Dendritic cell treated with granulocyte-macrophage colony-stimulating factor and Interleukin-4, amounts not matched to agents 40 ng/mL and 50 ng/mL, for 4 days (primary cell): ENCODE data around the gene FBXW4.

ENCODE experiments used
- H3K27ac Mint-ChIP-seq: one replicate; pipeline ENCODE4 v1.8.0; 2022; ENCODE audit warnings: mild to moderate bottlenecking, mixed read lengths
- H3K27me3 Mint-ChIP-seq: one replicate; pipeline ENCODE4 v1.8.0; 2022; ENCODE audit warnings: mild to moderate bottlenecking, mixed read lengths
- H3K36me3 Mint-ChIP-seq: one replicate; pipeline ENCODE4 v1.8.0; 2022; ENCODE audit warnings: low read depth, mixed read lengths
- H3K4me1 Mint-ChIP-seq: one replicate; pipeline ENCODE4 v1.8.0; 2022; ENCODE audit warnings: low read depth, mixed read lengths
- H3K4me3 Mint-ChIP-seq: one replicate; pipeline ENCODE4 v1.8.0; 2022; ENCODE audit warnings: mild to moderate bottlenecking, moderate library complexity, mixed read lengths
- H3K9me3 Mint-ChIP-seq: one replicate; pipeline ENCODE4 v1.8.0; 2022; ENCODE audit warnings: mixed read lengths
- intact Hi-C: fragments of 100-400 bp; cut with micrococcal nuclease; formaldehyde crosslinking; loops from one replicate; pipeline ENCODE4 v1.15.0; 2022

The FBXW4 gene

GRCh38 chr10:101563497-101564040, 131.4 kb downstream of the FBXW4 start:
- Mint-ChIP-seq H3K27me3 (peaks cover 65% of the 10 kb centered on the region), H3K36me3 (no peaks in the 10 kb centered on the region)
- intact Hi-C loops = no loop called here

GRCh38 chr10:101563007-101563406, 132.0 kb downstream of the FBXW4 start:
- Mint-ChIP-seq H3K4me3 (no peak overlapping the region), H3K27ac (no peak overlapping the region), H3K4me1 (peaks cover 13% of the 10 kb centered on the region), H3K36me3 (no peaks in the 10 kb centered on the region), H3K9me3 (no peaks in the 10 kb centered on the region), H3K27me3 (peaks cover 62% of the 10 kb centered on the region)
- intact Hi-C loops = no loop called here

More at GRCh38 chr10:101563497-101564040, 131.4 kb downstream of the FBXW4 start:
- Mint-ChIP-seq H3K4me1 (peaks cover 8% of the 10 kb centered on the region), H3K27ac (no peak overlapping the region), H3K4me3 (no peak overlapping the region), H3K9me3 (no peaks in the 10 kb centered on the region)

GRCh38 chr10:101562231-101562630, 132.7 kb downstream of the FBXW4 start:
- Mint-ChIP-seq H3K27me3 (peaks cover 55% of the 10 kb centered on the region), H3K27ac (no peak overlapping the region), H3K4me1 (peaks cover 17% of the 10 kb centered on the region), H3K4me3 (no peak overlapping the region), H3K36me3 (no peaks in the 10 kb centered on the region), H3K9me3 (no peaks in the 10 kb centered on the region)
- intact Hi-C loops = no loop called here

- Mint-ChIP-seq H3K27ac (no peak overlapping the region), H3K4me1 (peaks cover 15% of the 10 kb centered on the region), H3K9me3 (no peaks in the 10 kb centered on the region), H3K27me3 (peaks cover 47% of the 10 kb centered on the region), H3K36me3 (no peaks in the 10 kb centered on the region), H3K4me3 (no peak overlapping the region)
- intact Hi-C loops = no loop called here
Observed at GRCh38 chr10:101561068-101561915, 133.7 kb downstream of the FBXW4 start.
